Suppressor macrophage (primary cell): ENCODE data around the gene SYNPO2.
"Not testable (repeated sequence)": the region's sequence is repeated elsewhere in the genome, so short reads cannot be mapped to it uniquely, and the experiment has no call there.

Experiments
- DNase-seq, 4 experiments: peaks; one replicate each; pipeline ENCODE4 v3.0.0-alpha.2; 2020 to 2022
- total RNA-seq, 17 experiments: gene quantifications; one replicate each; lab custom pipeline; 2026; ENCODE audit warnings: mixed read lengths in 6 of 17, inconsistent platforms in 3 of 17; lab: John Stamatoyannopoulos, UW

SYNPO2 gene
- total RNA-seq: 0.05 to 14.3 (median 5.1) reads per million in 17 experiments

- DNase-seq: peak; percentile 24 to 56 (median 39)
Measured at GRCh38 chr4:118888666-118889311, at the start of gene SYNPO2. SYNPO2 (plus strand) TSS chr4:118888854; CDS start chr4:118889037, 183 bp downstream.

- no peak for DNase-seq
Measured at GRCh38 chr4:118839221-118839927, 49.3 kb upstream of the SYNPO2 start.

- DNase-seq: no peak
Measured at GRCh38 chr4:118842055-118842454, 46.6 kb upstream of the SYNPO2 start.

DNA sequence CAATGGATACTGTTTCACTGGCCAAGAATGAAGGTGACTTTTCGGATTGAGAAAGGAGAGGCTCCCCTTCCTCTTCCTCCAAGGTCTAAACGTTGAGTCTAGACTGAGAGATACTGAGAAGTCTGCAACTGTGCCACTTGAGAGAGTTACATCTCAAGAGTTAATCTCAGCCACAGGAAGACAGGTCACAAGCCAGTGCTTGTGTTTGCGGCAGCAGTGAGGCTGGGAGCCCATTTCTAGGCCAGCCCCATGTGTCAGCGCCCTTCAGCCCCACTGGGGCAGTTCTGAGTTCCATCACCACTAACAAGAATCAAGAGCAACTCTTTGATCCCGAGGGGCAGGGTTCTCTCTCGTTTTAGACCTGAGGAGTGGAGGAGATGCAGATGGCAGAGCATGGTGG is 45.4 kb upstream of the SYNPO2 start:
- DNase-seq: no peak

GRCh38 chr4:118845552-118846050 is 43.1 kb upstream of the SYNPO2 start:
- DNase-seq: no peak

GRCh38 chr4:118846979-118847378 is 41.7 kb upstream of the SYNPO2 start:
- no peak for DNase-seq

- DNase-seq: no peak
Measured at GRCh38 chr4:118848242-118848641, 40.4 kb upstream of the SYNPO2 start.

DNA sequence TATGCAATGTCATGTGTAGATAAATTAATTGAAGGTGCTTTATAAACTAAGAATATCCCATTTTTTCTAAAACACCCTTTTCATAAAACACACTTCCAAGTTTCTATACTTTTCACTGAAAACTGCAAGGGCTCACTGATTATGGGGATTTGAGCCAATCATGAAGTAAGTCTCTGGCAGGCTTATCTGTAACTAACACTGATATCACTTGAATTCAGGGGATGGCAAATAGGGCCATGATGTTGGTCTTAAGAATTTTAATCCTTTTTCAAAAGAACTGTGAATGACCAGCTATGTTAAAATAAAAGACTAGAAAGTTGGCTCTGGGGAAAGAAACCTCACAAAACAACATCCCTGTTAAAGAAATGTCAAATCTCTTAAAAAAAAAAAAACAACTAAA is 39.8 kb upstream of the SYNPO2 start:
- DNase-seq: no peak

DNA sequence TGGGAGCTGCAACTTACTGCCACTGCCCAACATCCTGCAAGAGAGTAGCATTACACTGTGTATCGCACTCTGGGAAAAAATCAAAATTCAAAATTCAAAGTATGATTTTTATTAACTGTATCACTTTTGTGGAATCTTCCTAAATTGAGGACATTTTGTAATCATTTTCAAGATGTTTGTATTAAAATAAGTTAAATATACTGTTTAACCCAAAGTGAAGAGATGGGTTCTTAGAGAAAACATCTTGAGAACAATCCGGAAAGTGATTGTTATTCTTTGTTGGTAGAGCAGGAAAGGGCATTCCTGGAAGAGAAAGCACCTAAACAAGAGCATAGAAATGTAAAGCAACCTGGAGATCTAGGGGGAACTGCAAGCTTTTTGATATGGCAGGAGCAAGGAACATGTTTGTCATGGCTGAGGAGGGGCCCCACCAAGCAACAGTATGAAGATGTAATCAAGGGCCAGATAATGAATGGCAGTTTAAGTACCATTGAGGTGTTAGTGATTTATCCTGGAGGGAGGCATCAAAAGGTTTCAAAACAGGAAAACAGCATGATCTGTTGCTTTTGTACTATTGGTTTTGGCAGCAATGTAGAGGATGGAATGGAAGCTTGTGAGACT is 38.7 kb upstream of the SYNPO2 start:
- no peak for DNase-seq

DNA sequence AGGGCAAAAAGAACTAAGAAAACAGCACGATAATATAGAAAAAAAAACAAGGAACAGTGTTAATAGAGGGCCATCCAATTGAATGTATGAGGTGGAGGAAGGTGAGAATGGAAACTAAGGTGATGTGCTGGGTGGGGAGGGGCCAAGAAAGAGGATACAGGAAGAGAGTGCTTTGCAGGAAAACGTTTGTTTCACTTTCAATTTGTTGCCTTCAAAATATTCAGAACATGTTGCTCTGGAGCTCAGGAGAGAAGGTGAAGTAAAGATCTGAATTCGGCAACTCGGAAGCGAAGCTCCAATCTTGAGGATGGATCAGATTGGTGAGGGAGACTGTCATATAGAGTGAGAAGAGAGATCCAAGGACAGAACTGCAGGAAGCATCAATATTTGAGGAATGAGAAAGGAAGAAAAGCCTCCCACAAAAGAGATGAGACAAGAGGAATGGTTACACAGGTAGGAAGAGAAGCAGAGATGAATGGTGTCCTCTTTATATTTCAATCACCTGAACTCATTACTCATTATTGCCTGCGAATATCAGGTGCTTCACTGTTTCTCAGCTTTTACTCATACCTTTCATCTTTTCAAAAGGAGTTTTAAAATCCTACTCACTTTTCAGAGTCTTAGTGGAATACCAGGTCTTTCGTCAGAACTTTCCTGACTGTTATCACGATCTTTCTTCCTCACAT is 38.0 kb upstream of the SYNPO2 start:
- peak in 1 of 4 experiments; percentile 36 for DNase-seq

DNA sequence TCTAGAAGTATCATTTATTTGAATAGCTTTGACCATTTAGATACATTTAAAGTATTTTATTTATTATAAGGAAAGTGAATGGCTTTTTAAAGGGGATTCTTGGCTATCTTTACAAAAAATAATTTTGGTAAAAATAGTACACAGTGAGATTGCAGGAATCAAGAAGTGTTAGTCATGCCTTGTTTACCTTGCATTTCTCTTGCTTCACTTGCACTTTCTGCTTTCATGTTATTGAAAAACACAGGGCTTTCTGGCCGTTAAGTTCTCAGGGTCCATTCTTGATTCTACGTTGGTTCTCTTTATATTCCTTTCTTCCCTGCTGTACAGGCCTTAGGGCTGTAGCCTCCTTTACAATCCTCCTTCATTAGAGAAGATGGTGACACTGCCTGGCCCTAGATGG is 30.9 kb upstream of the SYNPO2 start:
- no peak for DNase-seq

DNA sequence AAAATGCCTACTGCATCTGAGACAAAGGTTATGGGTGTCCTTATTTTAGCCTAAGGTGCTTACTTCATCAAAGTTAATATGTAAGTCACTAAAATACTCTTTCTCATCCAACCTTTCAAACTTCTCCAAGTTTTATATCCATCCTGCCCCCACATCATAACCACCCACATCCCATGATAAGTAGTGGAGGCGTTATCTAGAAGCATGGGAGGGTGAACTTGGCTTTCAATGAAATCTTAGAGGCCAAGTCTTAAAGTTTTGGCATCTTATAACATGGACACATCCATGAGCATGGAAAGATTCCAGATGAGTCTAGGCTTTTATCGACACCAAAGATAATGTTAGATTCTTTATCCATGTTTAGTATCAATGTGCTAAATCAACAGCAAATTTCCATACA is 29.9 kb upstream of the SYNPO2 start:
- no peak for DNase-seq

DNA sequence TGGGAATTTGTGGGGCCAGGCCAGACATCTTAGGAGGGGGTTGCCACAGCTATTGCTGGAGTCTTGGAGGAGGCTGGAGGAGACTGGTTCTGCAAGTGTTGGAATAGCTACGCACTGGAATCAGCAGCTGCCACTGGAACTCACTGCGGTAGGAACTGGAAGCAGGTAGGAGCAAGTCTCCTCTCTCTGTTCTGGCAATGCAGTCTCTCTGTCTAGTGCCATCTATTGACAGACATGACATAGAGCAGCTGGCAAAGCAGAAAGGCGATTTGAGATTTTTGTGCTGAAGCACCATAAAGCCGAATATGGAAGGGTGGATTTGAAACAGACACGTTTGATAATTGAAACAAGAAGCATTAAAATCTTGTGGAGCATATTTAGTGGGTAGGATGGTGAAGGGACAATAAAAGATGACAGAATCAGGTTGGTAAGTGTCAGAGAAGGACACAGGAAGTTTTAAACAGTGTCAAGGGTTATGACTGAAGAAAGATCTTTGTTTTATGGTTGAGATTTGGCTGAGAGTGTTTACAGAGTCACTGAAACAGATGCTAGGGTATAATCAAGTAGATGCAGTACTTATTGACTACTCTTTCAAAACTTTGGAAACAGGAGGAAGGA is 23.5 kb upstream of the SYNPO2 start:
- DNase-seq: peak in 3 of 4 experiments; percentile 44 to 48 (median 44)

- no peak for DNase-seq
Measured at GRCh38 chr4:118866442-118866841, 22.2 kb upstream of the SYNPO2 start.

DNA sequence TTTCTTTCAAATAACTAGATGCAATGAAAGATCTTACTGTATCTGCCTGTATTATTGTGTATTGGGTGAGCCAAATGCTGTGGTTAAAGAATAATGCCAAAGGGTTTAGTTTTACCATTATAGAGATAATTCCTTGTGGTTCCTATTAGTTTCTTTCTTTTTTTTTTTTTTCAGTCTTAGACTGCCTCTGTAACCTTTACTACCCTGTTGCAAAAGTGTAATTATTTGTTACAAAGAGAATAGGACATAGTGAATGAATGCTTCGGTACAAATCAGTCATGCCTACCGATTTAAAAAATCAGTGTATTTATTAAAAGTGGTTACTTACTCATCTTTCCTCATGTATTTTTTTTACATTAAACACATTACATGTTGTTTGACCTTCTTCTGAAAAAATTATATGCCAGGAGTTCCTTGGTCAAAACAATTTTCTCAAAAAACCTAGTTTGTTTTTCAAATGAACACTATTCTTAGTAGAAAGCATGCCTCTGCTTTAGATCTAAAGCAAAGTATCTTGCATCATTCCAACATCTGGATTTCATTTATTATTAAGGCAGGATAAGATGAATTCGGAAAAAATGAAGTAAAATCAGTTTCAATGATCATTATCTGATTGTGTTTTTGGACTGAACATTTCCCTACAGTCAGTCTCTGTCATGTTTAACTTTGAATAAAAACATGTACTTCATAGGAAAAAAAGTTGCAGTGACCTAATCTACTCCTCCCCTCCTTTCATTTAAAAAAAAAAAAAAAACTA is 21.2 kb upstream of the SYNPO2 start:
- DNase-seq: no peak

DNA sequence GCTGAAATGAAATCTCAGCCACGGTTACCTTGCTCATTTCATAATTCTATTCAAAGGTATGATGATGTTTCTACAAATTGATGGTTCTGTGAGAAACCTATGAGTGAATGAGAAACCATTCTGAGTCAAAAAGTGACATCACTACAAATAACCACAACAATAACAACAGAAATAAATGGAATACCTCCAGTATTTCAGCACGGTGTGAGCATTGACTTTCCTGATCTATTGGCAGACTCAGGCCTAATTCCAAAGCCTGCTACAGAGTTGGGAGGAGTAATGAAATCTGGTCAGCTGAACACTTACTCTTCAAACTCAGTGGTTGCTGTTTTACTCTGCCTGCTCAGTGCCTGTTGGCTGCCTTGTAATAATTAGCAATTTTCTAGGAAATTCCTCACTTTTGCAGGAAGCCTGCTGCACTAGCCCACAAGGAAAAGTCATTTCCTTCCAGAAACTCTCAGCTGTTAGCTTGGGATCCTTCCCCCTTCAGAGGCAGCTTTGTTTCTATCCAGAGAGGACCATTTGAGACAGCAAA is 18.8 kb upstream of the SYNPO2 start:
- no peak for DNase-seq

DNA sequence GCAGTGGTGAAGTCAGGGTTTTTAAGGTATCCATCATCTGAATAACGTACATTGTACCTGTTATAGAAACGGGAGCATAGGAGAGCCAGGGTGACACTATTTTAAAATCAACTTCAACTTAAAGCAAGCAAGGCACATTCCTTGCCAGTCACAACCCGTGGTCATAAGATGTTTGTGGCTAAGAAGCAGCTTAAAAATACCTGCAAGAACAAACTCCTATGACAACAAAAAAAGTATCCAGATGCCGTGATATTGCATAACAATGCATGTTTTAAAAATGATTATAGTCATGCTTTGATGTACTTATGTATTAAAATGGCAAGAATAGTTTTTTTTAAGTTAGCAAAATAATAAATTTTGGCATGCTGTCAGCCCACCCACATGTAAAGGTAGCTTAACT is 16.5 kb upstream of the SYNPO2 start:
- DNase-seq: no peak

GRCh38 chr4:118877797-118878196 is 10.9 kb upstream of the SYNPO2 start:
- no peak for DNase-seq

GRCh38 chr4:118878507-118878906 is 10.1 kb upstream of the SYNPO2 start:
- not testable (repeated sequence) for DNase-seq

DNA sequence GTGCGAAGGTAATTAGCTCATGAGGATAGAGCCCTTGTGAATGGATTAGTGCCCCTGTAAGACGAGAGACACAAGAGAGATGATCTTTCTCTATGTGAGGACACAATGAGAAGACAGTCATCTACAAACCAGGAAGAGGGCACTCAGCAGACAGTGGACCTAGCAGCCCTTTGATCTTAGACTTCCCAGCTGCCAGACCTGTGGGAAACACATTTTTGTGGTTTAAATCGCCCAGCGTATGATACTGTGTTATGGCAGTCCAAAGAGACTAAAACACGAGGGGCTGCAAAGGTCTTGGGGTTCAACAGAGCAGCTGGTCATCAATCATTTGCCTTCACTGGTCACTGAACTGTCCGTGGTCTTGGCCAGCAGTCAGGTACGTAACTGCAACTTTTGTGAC is 9.2 kb upstream of the SYNPO2 start:
- no peak for DNase-seq

DNA sequence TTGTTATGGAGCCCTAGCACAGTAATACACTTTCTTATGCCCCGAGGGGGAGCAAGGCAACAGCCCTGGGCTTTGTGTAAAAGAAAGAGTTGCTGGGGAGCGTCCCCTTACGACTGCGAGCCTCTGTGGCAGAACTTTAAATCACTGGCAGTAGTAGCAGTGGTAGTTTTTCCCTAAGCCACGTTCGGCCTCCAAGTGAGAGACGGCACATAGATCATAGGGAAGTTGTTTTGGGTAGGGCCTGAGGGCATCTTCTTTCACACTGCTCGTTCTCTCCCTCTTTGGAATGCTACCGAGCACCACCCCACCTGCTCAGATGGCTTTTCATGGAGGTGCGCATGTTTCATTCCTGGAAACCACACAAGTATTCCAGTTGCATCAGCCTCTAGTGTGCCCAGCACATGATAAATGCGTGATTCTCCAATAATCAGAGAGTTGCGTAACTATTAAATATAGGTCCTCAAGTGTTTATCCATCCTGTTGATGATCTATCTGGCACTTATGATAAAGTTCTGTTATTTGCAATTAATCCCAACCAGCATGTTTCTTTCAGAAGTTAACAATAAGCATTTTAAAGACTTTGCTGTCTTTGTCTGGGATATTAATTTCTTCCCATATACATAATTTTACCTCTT is 7.0 kb upstream of the SYNPO2 start:
- no peak for DNase-seq
